Astrocyte of the cerebellum (primary cell): Measurements from ENCODE around the gene ELP1.

Source experiments
- DNase-seq: peaks from one replicate; pipeline ENCODE4 v3.0.0-alpha.2; 2011; ENCODE audit warnings: low read depth
- H3K4me3 ChIP-seq: 2 replicates; pipeline ENCODE4 v1.5.1; 2011; ENCODE audit warnings: mild to moderate bottlenecking, low read depth, low read length, moderate library complexity
- CTCF ChIP-seq: IDR thresholded peaks from 2 replicates; pipeline ENCODE4 v1.5.1; 2012; ENCODE audit warnings: low read length, low read depth, moderate library complexity, mild to moderate bottlenecking; ENCODE audit errors: missing control alignments
- in situ Hi-C: cut with HindIII; loops from 2 replicates; pipeline ENCODE4 v1.10.0; 2017; ENCODE audit warnings: low sequenced_read_pairs

Gene ELP1

GRCh38 chr9:108859459-108860114 lies 74.3 kb downstream of the ELP1 start:
- in situ Hi-C loops, result no loop called here
- no peak overlapping the region for H3K4me3 ChIP-seq
- no peak for TF ChIP-seq CTCF
- DNase-seq, result no peak

- no peak for TF ChIP-seq CTCF
- DNase-seq, result no peak
- no peak overlapping the region for H3K4me3 ChIP-seq
- in situ Hi-C loops, result no loop called here
Measured at GRCh38 chr9:108857572-108857971, 76.4 kb downstream of the ELP1 start.

GRCh38 chr9:108855888-108856287 lies 78.0 kb downstream of the ELP1 start, which contains the start of gene ACTL7B:
TSS of gene ACTL7B (minus strand) at chr9:108855986. CDS start at chr9:108855930, 56 bp downstream.
- no peak for DNase-seq
- H3K4me3 ChIP-seq, result no peak within 1 kb of the TSS
- no peak for TF ChIP-seq CTCF
- in situ Hi-C loops, result no loop called here

- in situ Hi-C loops, result no loop called here
- DNase-seq, result no peak
- no peak overlapping the region for H3K4me3 ChIP-seq
- TF ChIP-seq CTCF, result no peak
Measured at GRCh38 chr9:108855529-108855886, 78.4 kb downstream of the ELP1 start.

- no peak for DNase-seq
- in situ Hi-C loops, result no loop called here
- H3K4me3 ChIP-seq, result no peak overlapping the region
- TF ChIP-seq CTCF, result no peak
Measured at GRCh38 chr9:108854641-108855528, 79.0 kb downstream of the ELP1 start.

- H3K4me3 ChIP-seq, result no peak overlapping the region
- in situ Hi-C loops, result no loop called here
- DNase-seq, result no peak
- no peak for TF ChIP-seq CTCF
Measured at GRCh38 chr9:108854094-108854493, 79.8 kb downstream of the ELP1 start.
